ENCODE results near the gene ACOXL. TPM values are rescaled to one million over a fixed set of nuclear protein-coding genes. Genes with fewer than 3 reads are reported as not detected.

Gene ACOXL
- total RNA-seq, 1 donor: not detected

- Histone ChIP-seq H3K9me3 (ENCODE audit: low read depth, low read length) (no peaks in the 10 kb centered on the region), H3K4me2 (ENCODE audit: insufficient read depth, low read length) (no peak overlapping the region), H3K4me1 (ENCODE audit: insufficient read depth, low read length) (no peaks in the 10 kb centered on the region), H4K20me1 (ENCODE audit: insufficient read depth, low read length) (no peaks in the 10 kb centered on the region), H3K4me3 (ENCODE audit: insufficient read depth, low read length) (no peak overlapping the region), H3K36me3 (ENCODE audit: insufficient read depth, low read length) (no peaks in the 10 kb centered on the region), H3K27ac (ENCODE audit: low read depth, low read length) (no peak overlapping the region), H3K27me3 (ENCODE audit: insufficient read depth, low read length) (peaks cover 45% of the 10 kb centered on the region), H2AFZ (ENCODE audit: low read length) (no peak overlapping the region), H3K79me2 (ENCODE audit: insufficient read depth, low read length) (no peaks in the 10 kb centered on the region)
- no peak for TF ChIP-seq CTCF (IDR thresholded peaks at IDR 0.05; ENCODE audit: extremely low read depth, low read depth, low read length)
- no peak for DNase-seq (ENCODE audit: insufficient read length, low spot score, missing footprints)
Observed at GRCh38 chr2:111057721-111058120, 325.3 kb downstream of the ACOXL start.

GRCh38 chr2:111058264-111058663 is 325.9 kb downstream of the ACOXL start:
- Histone ChIP-seq H3K36me3 (ENCODE audit: insufficient read depth, low read length) (no peaks in the 10 kb centered on the region), H3K9me3 (ENCODE audit: low read depth, low read length) (no peaks in the 10 kb centered on the region), H3K27ac (ENCODE audit: low read depth, low read length) (no peak overlapping the region), H3K4me1 (ENCODE audit: insufficient read depth, low read length) (no peaks in the 10 kb centered on the region), H4K20me1 (ENCODE audit: insufficient read depth, low read length) (no peaks in the 10 kb centered on the region), H3K79me2 (ENCODE audit: insufficient read depth, low read length) (no peaks in the 10 kb centered on the region), H3K4me3 (ENCODE audit: insufficient read depth, low read length) (no peak overlapping the region), H3K27me3 (ENCODE audit: insufficient read depth, low read length) (peaks cover 48% of the 10 kb centered on the region), H3K4me2 (ENCODE audit: insufficient read depth, low read length) (no peak overlapping the region), H2AFZ (ENCODE audit: low read length) (no peak overlapping the region)
- no peak for DNase-seq (ENCODE audit: insufficient read length, low spot score, missing footprints)
- no peak for TF ChIP-seq CTCF (IDR thresholded peaks at IDR 0.05; ENCODE audit: extremely low read depth, low read depth, low read length)

- H3K9me3 ChIP-seq (ENCODE audit: low read depth, low read length): no peaks in the 10 kb centered on the region
- H4K20me1 ChIP-seq (ENCODE audit: insufficient read depth, low read length): no peaks in the 10 kb centered on the region
- no peaks in the 10 kb centered on the region for H3K4me1 ChIP-seq (ENCODE audit: insufficient read depth, low read length)
- no peak for DNase-seq (ENCODE audit: insufficient read length, low spot score, missing footprints)
- H3K27ac ChIP-seq (ENCODE audit: low read depth, low read length): no peak overlapping the region
- no peak overlapping the region for H3K4me3 ChIP-seq (ENCODE audit: insufficient read depth, low read length)
- peaks cover 52% of the 10 kb centered on the region for H3K27me3 ChIP-seq (ENCODE audit: insufficient read depth, low read length)
- H2AFZ ChIP-seq (ENCODE audit: low read length): no peak overlapping the region
- no peak for TF ChIP-seq CTCF (IDR thresholded peaks at IDR 0.05; ENCODE audit: extremely low read depth, low read depth, low read length)
- no peaks in the 10 kb centered on the region for H3K79me2 ChIP-seq (ENCODE audit: insufficient read depth, low read length)
- no peak overlapping the region for H3K4me2 ChIP-seq (ENCODE audit: insufficient read depth, low read length)
- no peaks in the 10 kb centered on the region for H3K36me3 ChIP-seq (ENCODE audit: insufficient read depth, low read length)
Observed at GRCh38 chr2:111061191-111061590, 328.8 kb downstream of the ACOXL start.

- Histone ChIP-seq H3K4me1 (ENCODE audit: insufficient read depth, low read length) (no peaks in the 10 kb centered on the region), H3K4me2 (ENCODE audit: insufficient read depth, low read length) (no peak overlapping the region), H3K27me3 (ENCODE audit: insufficient read depth, low read length) (peaks cover 54% of the 10 kb centered on the region), H3K27ac (ENCODE audit: low read depth, low read length) (no peak overlapping the region), H3K9me3 (ENCODE audit: low read depth, low read length) (no peaks in the 10 kb centered on the region), H3K79me2 (ENCODE audit: insufficient read depth, low read length) (no peaks in the 10 kb centered on the region), H4K20me1 (ENCODE audit: insufficient read depth, low read length) (no peaks in the 10 kb centered on the region), H3K36me3 (ENCODE audit: insufficient read depth, low read length) (no peaks in the 10 kb centered on the region), H2AFZ (ENCODE audit: low read length) (no peak overlapping the region), H3K4me3 (ENCODE audit: insufficient read depth, low read length) (no peak overlapping the region)
- no peak for TF ChIP-seq CTCF (IDR thresholded peaks at IDR 0.05; ENCODE audit: extremely low read depth, low read depth, low read length)
- no peak for DNase-seq (ENCODE audit: insufficient read length, low spot score, missing footprints)
Observed at GRCh38 chr2:111062417-111062816, 330.0 kb downstream of the ACOXL start.
